ENCODE data around the gene ZBTB5. TPM values are rescaled to one million over a fixed set of nuclear protein-coding genes. Genes with fewer than 3 reads are reported as not detected.

Gene ZBTB5
- total RNA-seq, 4 donors from 2014 or later, result 16.1 to 23.4 (median 20.9) TPM

DNA sequence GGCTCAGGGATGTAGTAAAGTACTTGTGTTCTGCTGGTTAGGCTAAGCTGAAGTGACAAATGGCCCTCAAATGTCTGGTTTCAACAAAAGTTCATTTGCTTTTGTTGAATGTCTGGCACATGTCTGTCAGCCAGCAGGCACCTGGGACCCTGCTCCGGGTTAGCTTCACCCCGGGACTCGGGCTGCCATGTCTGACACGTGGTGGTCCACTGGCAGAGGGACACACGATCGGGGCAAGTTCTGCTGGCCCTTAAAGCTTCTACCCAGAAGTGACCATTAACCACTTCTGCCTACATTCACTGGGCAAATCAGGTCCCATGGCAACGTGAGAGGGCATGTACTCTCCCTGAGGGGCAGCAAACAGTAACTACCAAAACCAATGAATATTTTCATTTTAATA, 44.3 kb upstream of the ZBTB5 start:
- no peak for TF ChIP-seq POLR2A (IDR thresholded peaks at IDR 0.05)
- TF ChIP-seq, protein P1, sequence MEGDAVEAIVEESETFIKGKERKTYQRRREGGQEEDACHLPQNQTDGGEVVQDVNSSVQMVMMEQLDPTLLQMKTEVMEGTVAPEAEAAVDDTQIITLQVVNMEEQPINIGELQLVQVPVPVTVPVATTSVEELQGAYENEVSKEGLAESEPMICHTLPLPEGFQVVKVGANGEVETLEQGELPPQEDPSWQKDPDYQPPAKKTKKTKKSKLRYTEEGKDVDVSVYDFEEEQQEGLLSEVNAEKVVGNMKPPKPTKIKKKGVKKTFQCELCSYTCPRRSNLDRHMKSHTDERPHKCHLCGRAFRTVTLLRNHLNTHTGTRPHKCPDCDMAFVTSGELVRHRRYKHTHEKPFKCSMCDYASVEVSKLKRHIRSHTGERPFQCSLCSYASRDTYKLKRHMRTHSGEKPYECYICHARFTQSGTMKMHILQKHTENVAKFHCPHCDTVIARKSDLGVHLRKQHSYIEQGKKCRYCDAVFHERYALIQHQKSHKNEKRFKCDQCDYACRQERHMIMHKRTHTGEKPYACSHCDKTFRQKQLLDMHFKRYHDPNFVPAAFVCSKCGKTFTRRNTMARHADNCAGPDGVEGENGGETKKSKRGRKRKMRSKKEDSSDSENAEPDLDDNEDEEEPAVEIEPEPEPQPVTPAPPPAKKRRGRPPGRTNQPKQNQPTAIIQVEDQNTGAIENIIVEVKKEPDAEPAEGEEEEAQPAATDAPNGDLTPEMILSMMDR (IDR thresholded peaks at IDR 0.05), result no peak

DNA sequence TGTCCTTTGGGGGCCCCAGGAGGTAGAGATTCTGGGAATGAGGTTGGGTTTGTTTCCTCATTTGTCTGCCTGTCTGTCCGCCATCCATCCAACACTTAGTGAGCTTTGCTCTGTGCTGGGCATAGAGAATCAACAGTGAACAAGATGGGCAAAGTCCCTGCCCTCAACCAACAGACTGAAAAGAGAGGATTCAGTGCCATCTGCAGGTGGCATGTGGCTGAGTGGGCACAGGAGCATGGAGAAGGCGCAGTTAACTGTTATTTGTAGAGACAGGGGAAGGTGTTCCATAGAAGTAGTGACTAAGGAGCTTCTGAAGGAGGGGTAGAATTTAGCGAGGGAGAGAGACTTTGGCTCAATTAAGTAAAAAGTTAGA, 43.6 kb upstream of the ZBTB5 start:
- intact Hi-C loops (cut with DNase I; ENCODE audit: low total_unique reads), result no loop called here
- no peak overlapping the region for H3K4me3 ChIP-seq (ENCODE audit: low read depth, poor library complexity, severe bottlenecking)
- WGBS, 2 donors, result 83 to 87% methylated on average over 3 of the region's 3 CpGs
- TF ChIP-seq, protein P1 (IDR thresholded peaks at IDR 0.05), result no peak
- TF ChIP-seq POLR2A (IDR thresholded peaks at IDR 0.05), result no peak
- no peak for DNase-seq (ENCODE audit: low spot score in 2 of 2)

More for the DNA sequence above, 44.3 kb upstream of the ZBTB5 start:
- DNase-seq (ENCODE audit: low spot score in 2 of 2), result no peak
- H3K4me3 ChIP-seq (ENCODE audit: low read depth, poor library complexity, severe bottlenecking), result no peak overlapping the region
- intact Hi-C loops (cut with DNase I; ENCODE audit: low total_unique reads), result no loop called here
- WGBS, 2 donors, result 81 to 90% methylated on average over 7 of the region's 7 CpGs

DNA sequence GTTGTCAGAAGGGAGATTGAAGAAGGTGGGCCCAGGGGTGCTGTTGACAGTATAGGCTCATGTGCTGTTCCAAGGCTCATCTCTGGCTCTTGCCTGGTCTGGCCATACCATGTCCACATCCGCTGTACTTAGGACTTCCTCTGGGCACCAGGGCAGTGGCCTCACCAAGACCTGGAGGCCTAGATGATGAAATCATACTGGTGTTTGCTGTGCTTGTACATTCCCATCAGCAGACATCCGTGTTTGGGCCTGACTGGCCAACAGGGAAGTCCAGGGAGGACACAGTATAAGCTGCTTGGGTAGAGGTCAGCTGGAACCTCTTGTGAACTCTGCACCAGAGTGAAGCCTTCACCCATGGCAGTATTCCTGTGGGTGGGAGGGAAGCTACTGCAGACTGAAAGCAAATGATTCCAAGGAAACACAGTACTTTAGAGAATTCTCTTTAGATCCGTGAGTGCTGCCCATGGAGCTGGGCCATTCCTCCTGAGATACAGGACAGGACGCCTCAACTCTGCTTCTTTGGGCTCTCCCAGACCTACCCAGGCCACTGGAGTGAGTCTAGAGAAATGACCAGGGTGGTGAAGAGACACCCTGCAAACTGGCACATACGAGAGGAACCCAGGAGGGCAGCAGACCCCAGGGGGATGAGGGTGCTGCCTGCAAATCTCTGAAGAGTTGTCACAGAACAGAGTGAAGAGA, 43.0 kb upstream of the ZBTB5 start:
- intact Hi-C loops (cut with DNase I; ENCODE audit: low total_unique reads), result no loop called here
- no peak for DNase-seq (ENCODE audit: low spot score in 2 of 2)
- WGBS, 2 donors, result 91 to 96% methylated on average over 5 of the region's 5 CpGs
- H3K4me3 ChIP-seq (ENCODE audit: low read depth, poor library complexity, severe bottlenecking), result no peak overlapping the region
- TF ChIP-seq POLR2A (IDR thresholded peaks at IDR 0.05), result no peak
- TF ChIP-seq, protein P1 (IDR thresholded peaks at IDR 0.05), result no peak

DNA sequence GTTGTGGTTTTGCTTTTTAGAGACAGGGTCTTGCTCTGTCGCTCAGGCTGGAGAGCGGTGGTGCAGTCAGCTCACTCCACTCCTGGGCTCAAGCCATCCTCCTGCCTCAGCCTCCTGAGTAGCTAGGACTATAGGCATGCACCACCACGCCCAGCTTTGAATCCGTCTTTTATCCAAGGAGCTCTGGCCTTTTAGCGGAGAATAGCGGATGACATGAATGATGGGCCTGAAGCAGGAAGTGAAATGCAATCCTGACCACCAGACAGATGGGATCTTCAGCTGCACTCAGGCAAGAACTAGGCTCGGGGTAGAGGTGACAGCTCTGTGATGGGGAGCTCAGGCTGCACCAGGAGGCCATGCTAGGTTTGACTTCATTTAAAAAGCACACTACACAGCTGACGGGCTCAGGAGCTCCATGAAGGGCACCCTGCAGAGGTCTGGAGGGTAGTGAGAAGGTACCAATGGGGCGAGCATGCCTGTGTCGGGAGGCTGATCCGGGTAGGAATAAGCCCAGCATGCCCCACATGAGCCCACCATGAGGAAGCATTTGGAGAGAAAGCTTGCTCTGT, 42.4 kb upstream of the ZBTB5 start:
- TF ChIP-seq, protein P1 (IDR thresholded peaks at IDR 0.05), result no peak
- no peak for TF ChIP-seq POLR2A (IDR thresholded peaks at IDR 0.05)
- no peak overlapping the region for H3K4me3 ChIP-seq (ENCODE audit: low read depth, poor library complexity, severe bottlenecking)
- intact Hi-C loops (cut with DNase I; ENCODE audit: low total_unique reads), result no loop called here
- 95 to 97% methylated on average over 11 of the region's 11 CpGs for WGBS, 2 donors
- DNase-seq (ENCODE audit: low spot score in 2 of 2), result no peak

DNA sequence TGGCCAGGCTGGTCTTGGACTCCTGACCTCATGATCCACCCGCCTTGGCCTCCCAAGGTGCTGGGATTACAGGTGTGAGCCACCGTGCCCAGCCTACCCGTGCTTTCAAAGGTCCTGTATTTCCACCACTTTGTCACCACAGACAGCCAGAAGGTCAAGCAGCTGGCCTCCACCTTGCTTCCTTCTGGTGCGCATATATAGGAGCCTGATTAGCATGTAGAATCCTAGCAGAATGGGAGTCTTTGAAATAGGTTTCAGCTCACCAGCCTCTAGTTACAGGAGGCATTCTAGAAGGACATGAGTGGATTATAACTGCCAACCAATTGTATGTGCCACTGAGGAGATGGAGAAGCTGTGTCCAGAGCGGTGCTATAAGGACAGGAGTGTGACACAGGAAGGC, 39.4 kb upstream of the ZBTB5 start:
- intact Hi-C loops (cut with DNase I; ENCODE audit: low total_unique reads), result no loop called here
- WGBS, 2 donors, result 91 to 98% methylated on average over 5 of the region's 5 CpGs
- no peak for DNase-seq (ENCODE audit: low spot score in 2 of 2)
- TF ChIP-seq POLR2A (IDR thresholded peaks at IDR 0.05), result no peak
- TF ChIP-seq, protein P1 (IDR thresholded peaks at IDR 0.05), result no peak
- H3K4me3 ChIP-seq (ENCODE audit: low read depth, poor library complexity, severe bottlenecking), result no peak overlapping the region

Data from lower leg skin (tissue), 4 donors.